Measurements from ENCODE around the gene RAB11FIP3. TPM values are rescaled to one million over a fixed set of nuclear protein-coding genes. Genes with fewer than 3 reads are reported as not detected.
"Not testable (repeated sequence)": the region's sequence is repeated elsewhere in the genome, so short reads cannot be mapped to it uniquely, and the experiment has no call there.

The RAB11FIP3 gene
- 10 to 100 TPM; 21.9 to 53.4 TPM for total RNA-seq

GRCh38 chr16:425082-425718 lies at the start of gene RAB11FIP3:
Gene RAB11FIP3 (plus strand): TSS chr16:425649. CDS start chr16:426007, 358 bp downstream.
- Mint-ChIP-seq H3K27ac (peak within 1 kb of the TSS; percentile 41 to 49), H3K4me1 (ENCODE audit: low read depth in 2 of 2) (peaks cover 23 to 27% of the 10 kb centered on the region in 2 donors), H3K36me3 (no peaks in the 10 kb centered on the region), H3K27me3 (no peaks in the 10 kb centered on the region), H3K9me3 (no peaks in the 10 kb centered on the region), H3K4me3 (peak within 1 kb of the TSS; percentile 88)
- DNase-seq (ENCODE audit: low spot score), result peak; percentile 88
- ATAC-seq, result peak; percentile 95 to 97

- DNase-seq (ENCODE audit: low spot score), result no peak
- ATAC-seq, result no peak
- Mint-ChIP-seq H3K36me3 (no peaks in the 10 kb centered on the region), H3K27ac (no peak overlapping the region), H3K4me1 (ENCODE audit: low read depth in 2 of 2) (peaks cover 4 to 6% of the 10 kb centered on the region in 2 donors), H3K9me3 (no peaks in the 10 kb centered on the region), H3K27me3 (no peaks in the 10 kb centered on the region), H3K4me3 (no peak overlapping the region)
These were observed 49.3 kb upstream of the RAB11FIP3 start for GRCh38 chr16:375927-376816.

- DNase-seq (ENCODE audit: low spot score) (no peak), ATAC-seq (no peak)
- peaks cover 4 to 6% of the 10 kb centered on the region in 2 donors for H3K4me1 Mint-ChIP-seq (ENCODE audit: low read depth in 2 of 2)
- no peaks in the 10 kb centered on the region for H3K36me3 Mint-ChIP-seq
- no peaks in the 10 kb centered on the region for H3K9me3 Mint-ChIP-seq
- no peaks in the 10 kb centered on the region for H3K27me3 Mint-ChIP-seq
- no peak overlapping the region for H3K27ac Mint-ChIP-seq
- H3K4me3 Mint-ChIP-seq, result no peak overlapping the region
These were observed 48.5 kb upstream of the RAB11FIP3 start for GRCh38 chr16:376817-377418.

DNA sequence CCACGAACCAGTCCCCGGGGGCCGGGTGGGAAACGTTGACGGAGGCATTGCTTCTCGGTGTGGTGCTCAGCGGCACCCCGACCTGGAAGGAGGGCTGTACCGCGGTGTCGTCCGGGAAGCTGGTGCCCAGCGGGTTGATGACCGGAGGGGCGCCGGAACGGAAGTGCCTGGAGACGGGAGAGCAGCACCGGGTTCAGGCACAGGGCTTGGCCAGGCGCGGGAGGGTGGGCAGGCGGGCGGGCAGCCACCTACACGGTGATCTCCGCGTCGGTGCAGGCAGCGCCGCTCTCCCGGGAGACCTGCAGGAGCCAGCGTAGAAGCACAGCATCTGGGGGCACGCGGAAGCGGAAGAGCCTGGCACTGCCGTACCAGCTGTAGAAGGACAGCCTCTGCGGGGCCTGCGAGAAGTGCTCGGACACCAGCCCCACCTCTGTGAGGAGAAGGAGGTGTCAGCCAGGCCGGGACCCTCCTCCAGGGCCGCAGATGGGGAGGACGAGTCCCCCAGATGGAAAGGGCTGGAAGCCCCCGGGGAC lies 48.0 kb upstream of the RAB11FIP3 start:
- ATAC-seq (no peak), DNase-seq (ENCODE audit: low spot score) (no peak)
- Mint-ChIP-seq H3K9me3 (no peaks in the 10 kb centered on the region), H3K36me3 (no peaks in the 10 kb centered on the region), H3K27ac (no peak overlapping the region), H3K4me3 (no peak overlapping the region), H3K4me1 (ENCODE audit: low read depth in 2 of 2) (peaks cover 4 to 6% of the 10 kb centered on the region in 2 donors), H3K27me3 (no peaks in the 10 kb centered on the region)

GRCh38 chr16:378113-378820 lies 47.2 kb upstream of the RAB11FIP3 start:
- H3K4me1 Mint-ChIP-seq (ENCODE audit: low read depth in 2 of 2), result peaks cover 8 to 10% of the 10 kb centered on the region in 2 donors
- not testable (repeated sequence) for H3K9me3 Mint-ChIP-seq; ATAC-seq; H3K27me3 Mint-ChIP-seq; DNase-seq (ENCODE audit: low spot score); H3K27ac Mint-ChIP-seq; H3K4me3 Mint-ChIP-seq; H3K36me3 Mint-ChIP-seq

DNA sequence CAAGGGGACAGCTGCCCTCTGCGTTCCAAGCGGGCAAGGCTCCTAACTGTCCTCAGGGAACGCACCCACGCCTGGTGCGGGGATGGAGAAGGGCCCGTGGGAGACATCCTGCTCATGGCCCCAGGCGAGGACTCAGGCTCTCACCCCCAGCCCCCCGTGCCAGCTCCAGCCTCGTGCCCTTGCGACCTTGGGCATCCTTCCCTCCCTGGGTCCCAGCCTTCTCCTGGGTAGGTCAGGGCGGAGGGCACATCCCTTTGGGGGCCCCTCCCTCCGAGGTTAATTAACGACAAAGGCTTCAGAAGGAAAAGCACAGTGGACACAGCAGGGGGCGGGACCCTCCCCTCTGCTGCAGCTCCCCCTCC lies 46.6 kb upstream of the RAB11FIP3 start:
- Mint-ChIP-seq H3K27me3 (peaks cover 0 to 4% of the 10 kb centered on the region in 2 donors), H3K36me3 (no peaks in the 10 kb centered on the region), H3K4me1 (ENCODE audit: low read depth in 2 of 2) (peaks cover 12 to 14% of the 10 kb centered on the region in 2 donors), H3K9me3 (no peaks in the 10 kb centered on the region), H3K4me3 (no peak overlapping the region), H3K27ac (no peak overlapping the region)
- DNase-seq (ENCODE audit: low spot score) (no peak), ATAC-seq (no peak)

DNA sequence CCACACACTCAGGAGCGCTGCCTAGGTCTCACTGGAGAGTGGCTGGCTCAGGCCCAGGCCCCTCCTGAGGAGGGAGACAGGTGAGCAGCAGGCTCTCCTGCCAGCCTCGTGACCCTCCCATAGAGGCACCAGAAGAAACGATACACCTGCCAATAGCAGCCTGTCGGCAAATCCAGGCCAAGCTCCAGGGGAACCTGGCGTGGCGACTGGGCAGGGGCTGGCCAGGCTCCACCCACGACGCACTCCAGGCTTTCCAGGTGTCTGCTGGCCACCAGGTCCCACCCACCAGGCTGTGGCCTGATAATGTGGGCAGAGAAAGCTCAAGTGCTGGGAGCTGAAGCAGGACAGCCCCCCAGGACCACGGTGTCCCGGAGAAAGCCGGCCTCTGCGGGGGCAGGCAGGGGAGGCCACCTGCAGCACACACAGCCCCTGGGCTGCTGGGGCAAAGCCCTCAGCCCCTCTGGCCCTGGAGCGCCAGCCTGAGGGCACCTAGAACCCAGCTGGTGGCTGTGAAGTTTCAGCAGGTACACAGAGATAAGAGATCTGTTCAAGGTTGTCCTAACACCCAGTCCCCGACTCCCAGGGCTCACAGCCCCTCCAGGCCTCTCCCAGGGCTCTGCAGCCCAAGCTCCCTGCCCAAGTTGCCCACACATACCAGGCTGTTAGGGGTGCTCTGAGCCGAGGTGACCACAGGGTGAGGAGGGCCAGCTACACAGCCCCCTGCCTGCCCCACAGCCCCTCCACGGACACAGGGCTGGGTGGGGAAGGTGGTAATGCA lies 46.1 kb upstream of the RAB11FIP3 start:
- Mint-ChIP-seq H3K4me1 (ENCODE audit: low read depth in 2 of 2) (peaks cover 12 to 14% of the 10 kb centered on the region in 2 donors), H3K27ac (no peak overlapping the region), H3K9me3 (no peaks in the 10 kb centered on the region), H3K36me3 (no peaks in the 10 kb centered on the region), H3K27me3 (peaks cover 0 to 4% of the 10 kb centered on the region in 2 donors), H3K4me3 (no peak overlapping the region)
- DNase-seq (ENCODE audit: low spot score) (no peak), ATAC-seq (no peak)

GRCh38 chr16:379961-380761 lies 45.3 kb upstream of the RAB11FIP3 start:
- ATAC-seq, result no peak
- DNase-seq (ENCODE audit: low spot score), result no peak
- peaks cover 12 to 14% of the 10 kb centered on the region in 2 donors for H3K4me1 Mint-ChIP-seq (ENCODE audit: low read depth in 2 of 2)
- peak overlapping the region; percentile 47 for H3K4me3 Mint-ChIP-seq
- no peaks in the 10 kb centered on the region for H3K9me3 Mint-ChIP-seq
- no peaks in the 10 kb centered on the region for H3K36me3 Mint-ChIP-seq
- peaks cover 0 to 4% of the 10 kb centered on the region in 2 donors for H3K27me3 Mint-ChIP-seq
- no peak overlapping the region for H3K27ac Mint-ChIP-seq

- ATAC-seq, result no peak
- Mint-ChIP-seq H3K27ac (no peak overlapping the region), H3K27me3 (peaks cover 0 to 4% of the 10 kb centered on the region in 2 donors), H3K9me3 (no peaks in the 10 kb centered on the region), H3K36me3 (no peaks in the 10 kb centered on the region), H3K4me3 (peak overlapping the region; percentile 47), H3K4me1 (ENCODE audit: low read depth in 2 of 2) (peaks cover 12 to 14% of the 10 kb centered on the region in 2 donors)
- no peak for DNase-seq (ENCODE audit: low spot score)
These were observed 44.8 kb upstream of the RAB11FIP3 start for GRCh38 chr16:380762-381011.

- Mint-ChIP-seq H3K27ac (no peak overlapping the region), H3K4me3 (peak overlapping the region; percentile 47), H3K9me3 (no peaks in the 10 kb centered on the region), H3K36me3 (no peaks in the 10 kb centered on the region), H3K4me1 (ENCODE audit: low read depth in 2 of 2) (peaks cover 12 to 14% of the 10 kb centered on the region in 2 donors), H3K27me3 (peaks cover 0 to 4% of the 10 kb centered on the region in 2 donors)
- DNase-seq (ENCODE audit: low spot score), result no peak
- ATAC-seq, result peak; percentile 1 to 55
These were observed 44.2 kb upstream of the RAB11FIP3 start for GRCh38 chr16:381012-381788.

- Mint-ChIP-seq H3K36me3 (no peaks in the 10 kb centered on the region), H3K27me3 (peaks cover 0 to 4% of the 10 kb centered on the region in 2 donors), H3K27ac (peak within 1 kb of the TSS; percentile 58 to 81), H3K9me3 (no peaks in the 10 kb centered on the region), H3K4me3 (peak within 1 kb of the TSS; percentile 71), H3K4me1 (ENCODE audit: low read depth in 2 of 2) (peaks cover 12 to 14% of the 10 kb centered on the region in 2 donors)
- DNase-seq (ENCODE audit: low spot score) (peak; percentile 84), ATAC-seq (peak; percentile 89 to 93)
These were observed 43.4 kb upstream of the RAB11FIP3 start, which contains the start of gene PGAP6 for GRCh38 chr16:381789-382717. Gene PGAP6 (minus strand): TSS chr16:381978. CDS start chr16:381821, 157 bp downstream.
